ENCODE results near the gene LRRC8C.

Gene LRRC8C

DNA sequence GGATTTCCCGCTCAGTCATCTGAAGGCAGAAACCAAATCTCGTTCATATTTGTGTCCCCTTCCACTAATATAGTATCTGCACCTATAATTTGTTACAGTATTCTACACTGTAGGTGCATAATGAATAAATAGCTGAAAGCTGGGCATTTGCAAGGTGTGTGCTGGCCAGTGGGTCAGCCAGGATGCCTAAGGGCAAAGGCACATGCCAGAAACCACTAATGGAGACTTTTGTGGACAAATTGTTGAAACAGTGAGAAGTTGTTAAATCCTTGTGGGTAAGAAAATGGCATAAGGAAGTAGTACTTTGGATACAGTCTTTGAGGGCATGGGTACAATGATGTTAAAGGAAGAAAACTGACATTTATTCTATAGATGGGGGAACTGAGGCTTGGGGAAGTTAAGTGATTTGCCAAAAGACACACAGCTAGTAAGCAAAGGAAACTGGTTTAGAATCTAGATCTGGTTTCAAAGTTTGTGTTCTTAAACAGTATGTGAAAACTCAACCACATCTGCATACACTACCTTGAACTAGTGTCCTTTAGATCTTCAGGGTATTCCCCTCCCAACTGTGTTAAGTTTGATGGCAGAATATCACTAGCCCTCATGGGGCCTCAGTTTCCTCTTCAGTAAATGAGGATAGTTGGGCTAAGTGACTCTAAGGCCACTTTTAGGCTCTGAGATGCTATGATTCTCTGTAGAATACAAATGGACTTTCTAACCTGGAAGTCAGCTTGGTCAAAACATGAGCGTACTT lies 26.5 kb upstream of the LRRC8C start:
- H3K4me3 ChIP-seq (ENCODE audit: low read depth, low read length) = no peak overlapping the region
- H3K27me3 ChIP-seq (replicated peaks) = no peaks in the 10 kb centered on the region
- H3K36me3 ChIP-seq (replicated peaks) = no peaks in the 10 kb centered on the region
- H3K27ac ChIP-seq = no peak overlapping the region
- no peak for DNase-seq
- TF ChIP-seq, protein P1, sequence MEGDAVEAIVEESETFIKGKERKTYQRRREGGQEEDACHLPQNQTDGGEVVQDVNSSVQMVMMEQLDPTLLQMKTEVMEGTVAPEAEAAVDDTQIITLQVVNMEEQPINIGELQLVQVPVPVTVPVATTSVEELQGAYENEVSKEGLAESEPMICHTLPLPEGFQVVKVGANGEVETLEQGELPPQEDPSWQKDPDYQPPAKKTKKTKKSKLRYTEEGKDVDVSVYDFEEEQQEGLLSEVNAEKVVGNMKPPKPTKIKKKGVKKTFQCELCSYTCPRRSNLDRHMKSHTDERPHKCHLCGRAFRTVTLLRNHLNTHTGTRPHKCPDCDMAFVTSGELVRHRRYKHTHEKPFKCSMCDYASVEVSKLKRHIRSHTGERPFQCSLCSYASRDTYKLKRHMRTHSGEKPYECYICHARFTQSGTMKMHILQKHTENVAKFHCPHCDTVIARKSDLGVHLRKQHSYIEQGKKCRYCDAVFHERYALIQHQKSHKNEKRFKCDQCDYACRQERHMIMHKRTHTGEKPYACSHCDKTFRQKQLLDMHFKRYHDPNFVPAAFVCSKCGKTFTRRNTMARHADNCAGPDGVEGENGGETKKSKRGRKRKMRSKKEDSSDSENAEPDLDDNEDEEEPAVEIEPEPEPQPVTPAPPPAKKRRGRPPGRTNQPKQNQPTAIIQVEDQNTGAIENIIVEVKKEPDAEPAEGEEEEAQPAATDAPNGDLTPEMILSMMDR (IDR thresholded peaks at IDR 0.05; ENCODE audit: low read depth, low read length, missing control alignments) = no peak
- in situ Hi-C loops (cut with HindIII; ENCODE audit: low pct_ligation_motif_present, low sequenced_read_pairs) = no loop called here

DNA sequence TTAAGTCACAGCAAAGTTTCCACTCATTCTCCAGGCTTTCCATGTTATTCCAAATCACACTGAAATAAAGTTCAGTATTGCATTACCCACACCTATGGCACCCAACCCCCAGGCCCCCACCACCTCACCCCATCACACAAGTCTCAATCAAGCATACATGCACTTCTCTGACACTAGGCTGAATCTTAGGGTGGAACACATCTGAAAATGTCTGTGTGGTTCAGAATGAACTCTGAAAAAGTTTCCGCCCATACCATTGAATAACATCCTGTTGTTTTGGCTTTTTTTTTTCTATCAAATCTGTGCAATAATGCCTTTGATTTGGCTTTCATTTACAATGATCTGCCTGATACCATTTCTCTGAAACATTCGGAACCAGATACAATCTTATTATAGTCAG lies 25.8 kb upstream of the LRRC8C start:
- Histone ChIP-seq H3K4me3 (ENCODE audit: low read depth, low read length) (no peak overlapping the region), H3K36me3 (replicated peaks) (no peaks in the 10 kb centered on the region), H3K27me3 (replicated peaks) (no peaks in the 10 kb centered on the region), H3K27ac (no peak overlapping the region)
- TF ChIP-seq, protein P1 (IDR thresholded peaks at IDR 0.05; ENCODE audit: low read depth, low read length, missing control alignments) = no peak
- DNase-seq = no peak
- in situ Hi-C loops (cut with HindIII; ENCODE audit: low pct_ligation_motif_present, low sequenced_read_pairs) = no loop called here

DNA sequence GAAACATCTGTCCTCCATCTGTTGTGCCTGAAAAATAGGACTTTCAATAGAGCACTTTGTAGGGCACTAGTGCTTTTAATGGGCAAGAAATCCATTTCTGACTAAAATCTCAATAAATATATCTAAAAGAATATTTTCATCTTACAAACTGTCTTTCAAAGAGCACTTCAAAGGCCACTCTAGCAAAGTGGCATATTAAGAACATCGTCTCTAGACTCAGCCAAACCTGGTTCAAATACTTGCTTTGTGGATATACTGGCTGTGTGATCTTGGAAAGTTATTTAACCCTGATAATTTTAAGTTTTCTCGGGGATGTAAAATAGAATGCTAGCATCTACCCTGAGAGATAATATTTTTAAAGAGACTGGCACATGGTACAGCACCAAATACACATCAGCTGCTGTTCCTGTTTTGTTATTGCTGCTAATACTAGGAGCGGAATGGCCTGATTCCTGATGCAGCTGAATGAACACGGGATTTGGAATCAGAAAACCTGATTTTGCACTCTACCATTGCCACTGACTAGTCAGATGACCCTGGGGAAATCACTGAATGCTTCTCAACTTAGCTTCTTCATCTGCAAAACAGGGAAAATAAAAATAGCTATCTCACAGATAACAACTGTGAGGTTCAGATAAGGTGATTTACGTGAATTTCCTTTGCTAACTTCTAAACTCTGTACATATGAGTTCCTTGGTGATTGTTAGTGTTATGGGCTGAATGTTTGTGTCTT lies 25.2 kb upstream of the LRRC8C start:
- Histone ChIP-seq H3K36me3 (replicated peaks) (no peaks in the 10 kb centered on the region), H3K27me3 (replicated peaks) (no peaks in the 10 kb centered on the region), H3K4me3 (ENCODE audit: low read depth, low read length) (no peak overlapping the region), H3K27ac (no peak overlapping the region)
- no peak for DNase-seq
- TF ChIP-seq, protein P1 (IDR thresholded peaks at IDR 0.05; ENCODE audit: low read depth, low read length, missing control alignments) = no peak
- in situ Hi-C loops (cut with HindIII; ENCODE audit: low pct_ligation_motif_present, low sequenced_read_pairs) = no loop called here

DNA sequence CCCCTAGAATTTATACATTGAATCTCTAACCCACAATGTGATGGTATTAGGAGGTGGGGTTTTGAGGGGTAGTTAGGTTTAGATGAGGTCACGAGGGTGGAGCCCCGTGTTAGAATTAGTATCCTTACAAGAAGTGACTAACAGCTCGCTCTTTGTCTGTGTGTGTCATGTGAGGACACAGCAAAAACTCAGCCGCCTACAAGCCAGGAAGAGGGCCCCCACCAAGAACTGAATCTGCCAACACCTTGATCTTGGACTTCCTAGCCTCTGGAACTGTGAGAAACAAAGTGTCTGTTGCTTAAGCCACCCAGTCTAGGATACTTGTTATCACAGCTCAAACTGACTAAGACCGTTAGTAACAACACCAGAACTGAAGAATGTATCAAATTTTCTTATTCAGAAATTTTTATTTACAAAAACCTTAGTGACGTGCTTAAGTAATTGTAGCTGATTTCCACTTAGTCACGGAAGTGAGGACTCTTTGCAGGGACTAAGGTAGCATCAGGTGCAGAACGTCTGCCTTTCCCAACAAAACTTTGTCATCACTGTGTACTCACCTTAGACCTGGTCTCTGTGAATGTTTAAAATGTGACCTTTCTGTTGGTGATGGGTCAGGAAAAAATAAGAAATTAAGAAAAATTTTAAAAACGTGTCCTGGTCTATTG lies 24.5 kb upstream of the LRRC8C start:
- Histone ChIP-seq H3K27me3 (replicated peaks) (no peaks in the 10 kb centered on the region), H3K36me3 (replicated peaks) (no peaks in the 10 kb centered on the region), H3K27ac (no peak overlapping the region), H3K4me3 (ENCODE audit: low read depth, low read length) (no peak overlapping the region)
- DNase-seq = no peak
- TF ChIP-seq, protein P1 (IDR thresholded peaks at IDR 0.05; ENCODE audit: low read depth, low read length, missing control alignments) = no peak
- in situ Hi-C loops (cut with HindIII; ENCODE audit: low pct_ligation_motif_present, low sequenced_read_pairs) = no loop called here

GRCh38 chr1:89608984-89609725 lies 23.8 kb upstream of the LRRC8C start:
- TF ChIP-seq, protein P1 (IDR thresholded peaks at IDR 0.05; ENCODE audit: low read depth, low read length, missing control alignments) = no peak
- in situ Hi-C loops (cut with HindIII; ENCODE audit: low pct_ligation_motif_present, low sequenced_read_pairs) = no loop called here
- DNase-seq = no peak
- Histone ChIP-seq H3K4me3 (ENCODE audit: low read depth, low read length) (no peak overlapping the region), H3K27ac (no peak overlapping the region), H3K36me3 (replicated peaks) (no peaks in the 10 kb centered on the region), H3K27me3 (replicated peaks) (no peaks in the 10 kb centered on the region)
